Stimulated activated CD8-positive, alpha-beta memory T cell treated with anti-CD3 and anti-CD28 coated beads, Interleukin-4, amount 100 ng/mL, for 48 hours (primary cell): ENCODE data around the gene DCDC2C.

Source experiments
- DNase-seq: peaks from one replicate; pipeline ENCODE4 v3.0.0-alpha.2; 2020

The DCDC2C gene

DNA sequence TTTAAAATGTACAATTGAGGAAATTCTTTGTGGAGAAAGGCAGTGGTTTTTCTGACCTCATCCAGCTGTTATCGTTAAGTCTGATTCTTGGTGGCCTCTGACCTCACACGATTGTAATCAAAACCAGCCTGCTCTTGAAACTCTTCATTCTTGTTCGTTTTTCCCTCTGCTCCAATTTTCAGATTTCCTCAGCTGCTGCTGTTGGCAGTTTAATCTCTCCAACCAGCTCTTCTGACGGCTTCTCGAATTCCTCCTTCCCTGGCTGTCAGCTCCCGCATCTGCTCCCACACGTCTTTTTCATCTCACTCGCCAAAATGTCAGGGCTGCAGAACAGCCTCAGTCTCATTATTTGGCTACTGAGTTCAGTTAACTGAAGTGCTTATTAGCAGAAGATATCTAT is 136.1 kb downstream of the DCDC2C start:
- no peak for DNase-seq

DNA sequence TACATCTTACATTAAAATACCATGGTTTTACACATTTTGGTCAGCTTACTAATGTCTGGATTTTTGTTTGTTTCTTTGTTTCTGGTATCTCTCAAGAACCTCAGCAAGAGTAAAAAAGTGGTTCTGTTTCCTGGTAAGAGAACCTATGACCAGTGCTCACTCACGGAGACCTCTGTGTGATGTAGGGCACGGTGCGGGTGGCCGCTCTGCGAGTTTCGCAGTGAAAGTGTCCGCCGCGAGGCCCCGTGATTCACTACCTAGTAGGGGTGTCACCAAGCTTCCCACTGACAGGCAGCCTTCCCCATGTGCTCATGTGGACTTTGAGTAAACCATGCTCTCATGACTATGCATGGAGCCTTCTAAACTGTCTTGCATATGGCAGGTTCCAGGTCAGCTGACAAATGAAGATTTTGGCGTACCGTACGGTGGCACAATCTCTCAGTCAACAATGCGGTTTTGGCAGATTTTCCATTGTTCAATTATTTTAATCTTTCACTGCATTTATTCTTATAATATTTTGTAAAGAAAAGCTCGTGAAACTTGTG is 137.3 kb downstream of the DCDC2C start:
- DNase-seq: no peak

DNA sequence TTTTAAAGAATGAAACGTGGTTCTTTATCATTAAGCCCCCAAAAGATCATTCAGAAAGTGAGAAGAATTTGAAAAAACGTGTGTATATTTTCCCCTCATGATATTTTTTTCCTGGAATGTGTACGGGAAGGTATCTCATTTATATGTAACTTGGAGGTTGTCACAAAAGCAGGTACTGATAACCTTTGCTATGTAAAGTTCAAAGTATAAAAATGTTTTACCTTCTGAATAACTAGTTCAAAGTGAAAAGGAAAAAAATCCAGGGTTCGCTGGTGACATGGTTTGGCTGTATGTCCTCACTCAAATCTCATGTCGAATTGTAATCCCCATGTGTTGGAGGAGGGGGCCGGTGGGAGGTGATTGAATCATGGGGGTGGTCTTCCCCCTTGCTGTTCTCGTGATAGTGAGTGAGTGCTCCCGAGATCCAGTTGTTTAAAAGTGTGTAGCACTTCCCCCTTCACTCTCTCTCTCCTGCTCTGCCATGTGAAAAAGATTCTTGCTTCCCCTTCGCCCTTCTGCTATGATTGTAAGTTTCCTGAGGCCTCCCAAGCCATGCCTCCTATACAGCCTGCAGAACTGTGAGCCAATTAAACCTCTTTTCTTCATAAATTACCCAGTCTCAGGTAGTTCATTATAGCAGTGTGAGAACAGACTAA is 144.2 kb downstream of the DCDC2C start:
- no peak for DNase-seq

DNA sequence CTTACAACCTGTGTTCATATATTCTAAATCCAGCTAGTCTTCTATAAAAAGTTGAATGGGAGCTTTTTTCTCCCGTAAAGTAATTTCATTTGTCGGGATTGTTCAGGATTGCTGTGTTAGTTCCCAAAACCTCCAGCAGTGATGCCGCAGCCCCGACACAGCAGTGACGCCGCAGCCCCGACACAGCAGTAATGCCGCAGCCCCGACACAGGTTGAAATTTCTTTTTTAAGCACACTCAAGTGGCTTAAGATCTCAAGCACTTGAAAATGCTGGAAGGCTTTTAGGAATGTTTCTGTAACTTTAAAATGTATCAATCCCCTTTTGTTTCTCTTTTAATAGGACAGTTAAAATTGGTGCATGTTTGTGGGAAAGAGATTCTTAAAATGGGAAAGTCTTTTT is 145.4 kb downstream of the DCDC2C start:
- DNase-seq: no peak

DNA sequence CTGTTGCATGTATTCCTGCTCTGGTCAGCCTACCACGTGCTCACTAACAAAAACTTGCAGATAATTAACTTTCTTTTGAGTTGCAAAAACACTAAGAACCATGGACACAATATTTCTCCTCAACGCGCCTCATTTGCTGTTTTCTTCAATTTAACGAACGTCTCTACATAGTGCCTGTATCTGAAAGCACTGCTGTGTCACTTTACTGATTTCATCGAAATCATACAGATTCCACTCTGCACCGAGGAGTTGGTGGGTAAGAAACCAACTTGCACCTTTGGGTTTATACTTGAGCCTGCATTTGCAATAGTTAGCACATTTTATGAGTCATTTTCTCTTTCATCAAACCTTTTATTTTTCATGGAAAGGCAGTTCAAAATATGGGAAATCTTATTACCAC is 145.8 kb downstream of the DCDC2C start:
- DNase-seq: no peak

DNA sequence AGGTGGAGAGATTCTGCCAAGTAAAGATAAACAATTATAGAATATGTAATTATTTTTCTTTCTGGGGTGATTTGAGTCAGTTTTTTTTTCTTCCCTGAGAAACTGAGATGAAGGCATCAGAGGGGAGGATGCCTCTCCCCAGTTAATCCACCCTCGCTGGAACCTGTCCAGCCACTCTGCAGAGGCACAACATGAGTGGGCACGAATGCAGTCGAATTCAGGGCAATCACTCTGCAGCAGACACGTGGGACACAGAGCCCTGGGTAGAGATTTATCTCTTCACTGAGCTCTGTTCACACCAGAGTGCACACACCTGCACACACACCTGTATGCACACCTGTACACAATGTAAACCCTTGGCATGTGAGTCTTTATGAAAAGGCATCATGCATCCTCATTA is 154.2 kb downstream of the DCDC2C start:
- DNase-seq: no peak

DNA sequence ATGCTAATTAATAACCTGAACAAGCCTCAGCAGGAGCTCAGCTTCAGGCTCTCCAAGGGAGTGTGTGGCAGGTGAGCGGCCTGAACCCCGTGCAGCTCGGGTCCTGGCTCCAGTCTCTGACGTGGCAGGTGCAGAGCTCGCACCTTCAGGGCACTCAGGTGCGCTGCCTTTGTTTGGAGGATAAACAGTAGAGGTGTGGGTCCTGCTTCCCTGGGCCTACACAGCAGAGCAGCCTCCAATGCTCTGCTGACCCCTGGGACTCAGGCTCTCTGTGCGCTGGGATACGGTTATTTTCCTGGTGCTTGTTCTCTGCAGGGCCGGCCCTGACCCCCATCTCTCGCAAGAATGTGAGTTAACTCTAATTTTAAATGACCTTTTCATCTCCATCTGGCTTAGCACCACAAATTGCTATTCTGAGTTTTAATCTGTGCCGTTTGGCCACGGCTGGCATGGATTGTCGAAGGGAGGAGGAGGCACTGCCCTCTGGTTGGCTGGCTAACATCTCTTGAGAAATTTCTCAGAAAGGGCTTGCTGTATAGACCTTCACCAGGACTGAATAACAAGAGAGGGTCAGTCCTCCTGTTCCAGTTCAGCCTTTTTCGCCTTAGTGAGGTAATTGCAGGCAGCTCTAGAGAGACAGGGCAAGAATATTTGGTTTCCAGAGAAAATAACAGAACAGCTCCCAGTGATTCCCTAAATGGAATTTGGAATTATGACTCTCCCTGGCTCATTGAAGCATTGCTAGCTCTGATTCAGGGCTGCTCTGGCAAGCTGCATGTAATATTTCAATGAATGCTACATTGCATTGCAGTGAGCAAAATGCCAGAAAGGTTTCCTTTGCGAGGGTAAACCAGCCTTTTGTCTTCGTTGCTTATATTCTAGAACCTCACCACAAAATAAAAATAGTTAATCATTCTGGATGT is 161.8 kb downstream of the DCDC2C start:
- no peak for DNase-seq

DNA sequence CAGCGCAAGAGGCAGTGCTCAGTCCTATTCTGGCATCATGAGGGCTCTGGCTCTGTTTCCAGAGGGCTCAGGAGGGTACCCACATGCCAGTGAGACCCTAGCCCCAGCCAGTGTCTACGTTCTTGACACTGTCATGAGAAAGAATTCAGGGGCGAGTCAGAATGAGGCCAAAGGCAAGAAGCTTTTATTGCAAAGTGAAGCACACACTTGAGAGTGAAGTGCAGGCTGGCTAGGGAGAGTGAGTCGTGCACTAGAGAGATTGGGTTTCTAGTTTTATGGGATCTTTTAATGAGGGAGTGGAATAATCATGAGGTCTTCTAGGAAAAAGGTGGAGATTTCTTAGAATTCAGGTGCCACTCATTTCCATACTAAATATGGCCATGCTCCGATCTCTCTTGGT is 164.1 kb downstream of the DCDC2C start:
- DNase-seq: no peak

DNA sequence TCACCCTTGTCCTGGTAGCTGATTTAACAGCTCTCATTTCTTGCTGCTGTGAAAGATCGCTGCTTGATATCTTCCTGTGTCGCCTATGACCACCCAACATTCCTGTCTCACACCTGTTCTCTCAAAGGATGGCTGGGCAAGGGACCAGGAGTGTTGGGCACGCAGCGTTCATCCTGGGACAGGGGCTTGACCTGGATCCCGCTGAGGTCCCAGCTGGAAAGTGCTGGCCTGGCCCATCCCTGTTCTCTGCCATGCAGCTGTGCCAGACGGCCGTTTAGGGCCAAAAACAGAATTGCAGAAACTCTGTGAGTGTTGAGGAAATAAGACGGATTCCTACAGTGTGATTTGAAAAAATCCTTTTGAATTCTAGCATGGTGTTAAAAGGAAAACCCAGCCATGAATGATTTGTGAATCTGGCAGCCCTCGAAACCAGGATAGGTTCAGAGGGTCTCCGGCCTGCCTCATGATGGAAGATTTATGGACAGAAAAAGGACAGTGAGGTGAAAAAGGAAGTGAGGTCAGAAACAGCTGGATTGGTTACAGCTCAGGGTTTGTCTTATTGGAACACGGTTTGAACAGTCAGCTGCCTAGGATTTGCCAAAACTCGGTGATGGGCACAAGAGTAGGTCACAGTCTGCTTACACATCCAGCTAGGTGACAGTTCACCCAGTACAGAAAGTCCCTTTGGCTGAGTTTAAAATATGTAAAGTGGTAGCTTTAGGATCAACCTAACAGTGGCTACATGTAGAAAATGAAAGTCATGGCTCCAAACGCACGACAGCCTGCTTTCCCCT is 164.8 kb downstream of the DCDC2C start:
- DNase-seq: no peak

DNA sequence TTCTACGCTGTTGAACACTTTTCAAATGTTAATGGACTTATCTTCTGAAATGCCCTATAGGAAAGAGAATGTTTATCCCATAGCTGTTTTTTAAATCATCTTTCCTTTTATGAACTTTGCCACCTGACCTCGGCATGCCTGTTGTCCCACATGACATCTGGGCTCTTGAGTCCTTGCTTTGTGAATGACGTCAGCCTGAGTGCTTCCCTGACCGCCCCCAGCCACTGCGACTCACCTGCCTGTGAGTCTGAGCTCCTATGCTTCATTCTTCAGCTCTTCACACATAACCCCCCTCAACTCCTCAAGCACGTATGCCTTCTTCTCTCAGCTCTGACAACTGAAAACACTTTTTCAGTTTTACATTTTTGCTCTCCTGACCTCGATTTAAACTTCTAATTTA is 166.8 kb downstream of the DCDC2C start:
- no peak for DNase-seq

DNA sequence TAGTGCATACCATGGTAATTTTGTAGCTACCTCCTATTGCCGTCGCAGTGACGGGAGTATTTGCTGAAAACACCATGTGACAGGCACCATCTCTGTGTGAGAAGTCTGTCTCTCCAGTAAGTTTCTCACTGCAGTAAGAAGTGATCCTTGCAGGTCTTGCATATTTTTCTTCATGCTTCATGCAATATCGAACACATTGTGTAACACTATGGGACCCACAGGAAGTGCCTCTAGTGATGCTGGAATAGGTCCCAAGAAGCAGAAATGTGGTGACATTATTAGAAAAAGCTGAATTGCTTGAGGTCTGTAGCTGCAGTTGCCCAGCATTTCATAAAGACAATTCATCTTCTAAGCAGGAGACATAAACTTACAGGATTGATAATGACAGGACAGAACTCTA is 167.6 kb downstream of the DCDC2C start:
- DNase-seq: no peak

DNA sequence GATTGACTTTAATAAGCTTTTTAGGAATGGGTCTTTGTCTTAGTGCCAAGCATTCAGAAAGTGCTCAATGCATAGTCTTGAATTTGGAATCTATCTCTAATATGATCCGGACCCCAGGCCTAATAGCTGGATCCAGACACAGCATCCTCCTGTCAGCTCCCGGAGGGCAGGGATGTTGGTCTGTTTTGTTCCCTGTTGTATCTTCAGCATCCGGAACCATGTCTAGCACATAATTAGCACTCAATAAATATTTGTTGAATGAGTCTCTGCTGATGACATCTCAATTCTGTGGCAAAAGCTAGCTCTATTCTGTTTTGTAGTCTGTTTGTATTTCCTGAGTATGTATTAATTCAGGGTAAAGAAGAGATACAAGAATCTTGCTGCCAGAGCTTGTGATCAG is 169.1 kb downstream of the DCDC2C start:
- no peak for DNase-seq

DNA sequence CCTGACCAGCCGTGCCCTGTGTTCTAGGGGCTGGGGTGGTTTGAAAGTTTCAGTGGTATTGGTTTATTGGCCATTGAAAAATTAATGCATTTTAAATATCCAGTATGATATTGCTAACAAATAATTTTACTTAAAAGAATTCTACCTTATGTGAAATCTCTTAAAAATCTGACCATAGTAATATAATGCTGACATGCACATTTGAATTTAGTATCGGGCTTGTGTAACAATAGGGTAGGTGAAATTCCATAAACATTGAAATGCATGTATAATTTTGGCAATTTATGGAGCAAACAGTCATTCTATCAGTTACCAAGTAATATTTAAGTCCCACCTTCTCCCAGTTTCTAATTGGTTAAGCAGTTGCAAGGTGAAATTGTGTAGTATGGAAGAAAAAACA is 170.5 kb downstream of the DCDC2C start:
- DNase-seq: no peak

DNA sequence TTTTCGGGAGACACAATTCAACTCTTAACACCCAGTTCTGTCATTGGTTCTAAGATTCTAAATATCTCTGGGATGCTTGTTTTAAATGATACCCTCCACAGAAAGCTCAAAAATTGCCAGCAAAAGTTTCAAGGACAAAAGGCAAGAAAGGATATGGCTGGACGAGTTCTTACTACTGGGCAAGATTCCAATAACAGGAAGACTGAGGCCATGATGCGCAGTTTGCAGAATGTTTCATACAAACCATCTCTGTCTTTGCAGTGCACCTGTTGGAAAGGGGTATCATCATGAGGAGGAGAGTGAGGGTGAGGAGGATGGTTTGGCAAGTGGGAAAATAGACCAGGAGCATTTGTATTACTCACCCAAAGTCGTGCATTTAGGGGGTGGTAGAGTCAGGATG is 172.8 kb downstream of the DCDC2C start:
- no peak for DNase-seq

DNA sequence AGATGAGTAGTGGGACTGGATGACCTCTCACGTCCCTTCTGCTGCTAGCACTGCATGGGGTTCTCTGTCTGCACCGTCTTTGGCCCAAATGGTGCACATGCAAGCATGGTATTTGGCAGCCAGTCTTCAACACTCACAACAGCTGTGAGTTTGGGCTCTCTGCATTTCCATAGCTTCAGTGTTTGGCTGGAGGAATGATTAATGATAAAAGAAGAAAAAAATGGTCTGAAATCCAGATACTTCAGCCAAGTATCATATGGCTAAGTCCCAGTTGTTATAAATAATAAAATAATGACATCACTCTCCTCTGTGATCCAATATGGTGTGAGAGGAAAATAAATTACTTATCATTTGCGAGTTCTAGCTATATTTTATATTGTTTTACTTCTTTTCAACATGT is 173.3 kb downstream of the DCDC2C start:
- DNase-seq: no peak

DNA sequence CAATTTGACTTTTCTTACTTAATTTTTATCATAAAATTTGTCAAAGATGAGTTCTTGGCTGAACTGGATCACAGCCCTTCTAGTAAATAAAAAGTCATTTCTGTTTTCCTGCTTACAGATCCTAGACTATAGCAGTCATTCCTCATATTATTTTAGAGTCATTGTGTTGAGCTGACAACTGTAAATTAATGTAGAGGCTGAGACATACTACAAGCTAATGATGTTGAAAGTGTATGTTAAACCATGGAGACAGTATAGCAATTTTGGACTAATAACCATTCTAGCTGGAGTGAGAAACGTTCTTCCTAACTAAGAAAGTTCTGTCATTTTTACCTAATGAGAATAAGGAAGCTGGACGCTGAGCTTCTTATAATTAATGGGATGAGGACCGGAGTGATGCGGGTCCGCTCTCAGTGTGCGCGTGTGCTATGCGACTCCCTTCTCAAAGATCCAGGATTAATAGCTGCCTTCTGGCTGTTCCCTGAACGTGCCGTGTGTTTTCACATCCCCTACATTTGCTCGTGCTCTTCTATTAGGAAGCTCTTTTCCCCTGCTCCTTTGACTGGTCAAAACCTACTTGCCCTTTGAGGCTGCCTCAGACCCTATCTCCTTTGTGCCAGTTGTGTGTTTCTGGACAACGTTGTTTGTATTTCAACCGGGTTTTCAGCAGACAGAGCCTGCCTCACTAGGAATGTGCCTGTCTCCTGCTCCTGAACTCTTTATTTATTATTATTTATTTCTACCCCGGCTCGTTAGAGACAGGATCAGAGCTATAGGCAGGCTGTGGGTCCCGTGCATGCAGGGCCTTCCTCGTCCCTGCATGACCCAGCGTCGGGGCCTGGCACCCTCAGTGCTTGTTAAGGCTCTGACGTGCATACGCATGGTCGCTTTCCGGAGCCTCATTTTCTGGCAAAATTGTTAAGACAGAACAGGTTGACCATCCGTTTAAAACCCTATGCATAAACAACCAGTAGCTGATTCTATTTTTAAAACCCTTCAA is 182.6 kb downstream of the DCDC2C start:
- no peak for DNase-seq

DNA sequence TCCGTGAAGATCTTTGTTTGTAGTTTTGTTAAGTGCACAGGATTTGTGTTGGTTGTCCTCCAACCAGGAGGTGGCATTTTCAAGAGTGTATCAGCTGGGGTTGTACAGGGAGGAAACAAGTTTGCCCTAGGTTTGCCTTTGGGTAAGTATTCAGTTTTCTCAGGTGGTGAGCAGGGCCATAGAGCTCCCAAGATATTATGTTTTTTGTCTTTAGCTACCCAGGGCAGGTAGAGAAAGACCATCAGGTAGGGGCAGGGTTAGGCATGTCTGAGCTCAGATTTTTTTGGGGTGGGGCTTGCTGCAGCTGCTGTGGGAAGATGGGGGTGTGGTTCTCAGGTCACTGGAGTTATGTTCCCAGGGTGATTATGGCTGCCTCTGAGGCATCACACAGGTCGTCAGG is 191.6 kb downstream of the DCDC2C start:
- no peak for DNase-seq
